Keratinocyte (primary cell): Measurements from ENCODE around the gene KIF17. TPM values are rescaled to one million over a fixed set of nuclear protein-coding genes. Genes with fewer than 3 reads are reported as not detected.

Source experiments
- DNase-seq: peaks from one replicate; pipeline ENCODE4 v3.0.0-alpha.2; 2011; ENCODE audit warnings: low read depth, missing footprints, low spot score
- FAIRE-seq: peaks from 2 replicates; lab custom pipeline; 2011; peaks lifted over from hg19 to GRCh38; lab: Jason Lieb, UNC
- H2AFZ ChIP-seq: 2 replicates; pipeline ENCODE4 v1.6.0; 2012; ENCODE audit warnings: low read length, control low read depth, inconsistent platforms; ENCODE audit not compliant: control insufficient read depth
- H3K27ac ChIP-seq: 2 replicates; pipeline ENCODE4 v1.5.1; 2011; ENCODE audit warnings: low read length; ENCODE audit not compliant: control insufficient read depth, insufficient read depth
- H3K27me3 ChIP-seq: 3 replicates; pipeline ENCODE4 v1.6.0; 2011; ENCODE audit warnings: low read length; ENCODE audit not compliant: control insufficient read depth, insufficient read depth; ENCODE audit errors: extremely low read depth
- H3K36me3 ChIP-seq, 2 experiments: 2 replicates in 1 of 2; 3 replicates in 1 of 2; pipeline ENCODE4 v1.5.1; 2011; ENCODE audit warnings: low read length in 2 of 2, mild to moderate bottlenecking in 1 of 2; ENCODE audit not compliant: control insufficient read depth in 2 of 2, insufficient read depth in 2 of 2; ENCODE audit errors: extremely low read depth in 1 of 2
- H3K4me1 ChIP-seq: 3 replicates; pipeline ENCODE4 v1.5.1; 2011; ENCODE audit warnings: low read length; ENCODE audit not compliant: control insufficient read depth, insufficient read depth; ENCODE audit errors: extremely low read depth
- H3K4me2 ChIP-seq: 3 replicates; pipeline ENCODE4 v1.6.0; 2011; ENCODE audit warnings: low read depth, low read length; ENCODE audit not compliant: control insufficient read depth, insufficient read depth; ENCODE audit errors: extremely low read depth
- H3K4me3 ChIP-seq, 3 experiments: fragments of 200-600 bp in 1 of 3; sonication (generic) in 1 of 3; 2 replicates in 2 of 3; 3 replicates in 1 of 3; pipeline ENCODE4 v1.5.1; 2011 to 2016; ENCODE audit warnings: low read length in 3 of 3, mild to moderate bottlenecking in 3 of 3, control low read depth in 2 of 3, inconsistent platforms in 1 of 3, low read depth in 1 of 3, mixed read lengths in 1 of 3, mixed run types in 1 of 3, moderate library complexity in 1 of 3; ENCODE audit not compliant: control insufficient read depth in 2 of 3, insufficient read depth in 2 of 3; ENCODE audit errors: extremely low read depth in 1 of 3
- H3K79me2 ChIP-seq: 2 replicates; pipeline ENCODE4 v1.6.0; 2012; ENCODE audit warnings: low read length; ENCODE audit not compliant: control insufficient read depth, insufficient read depth
- H3K9ac ChIP-seq: 3 replicates; pipeline ENCODE4 v1.6.0; 2011; ENCODE audit warnings: low read length; ENCODE audit not compliant: control insufficient read depth, insufficient read depth; ENCODE audit errors: extremely low read depth
- H3K9me1 ChIP-seq: 3 replicates; pipeline ENCODE4 v1.6.0; 2011; ENCODE audit warnings: low read length; ENCODE audit not compliant: control insufficient read depth, insufficient read depth; ENCODE audit errors: extremely low read depth
- H3K9me3 ChIP-seq: 2 replicates; pipeline ENCODE4 v1.5.1; 2012; ENCODE audit warnings: low read depth, low read length; ENCODE audit not compliant: control insufficient read depth
- H4K20me1 ChIP-seq: 3 replicates; pipeline ENCODE4 v1.6.0; 2011; ENCODE audit warnings: low read length; ENCODE audit not compliant: control insufficient read depth, insufficient read depth; ENCODE audit errors: extremely low read depth
- EZH2 ChIP-seq: IDR thresholded peaks from one replicate; pipeline ENCODE4 v1.6.1; 2012; ENCODE audit warnings: inconsistent platforms, mild to moderate bottlenecking, low read length, moderate library complexity
- dilution Hi-C: fragments of 300-500 bp; cut with MboI; formaldehyde crosslinking; loops from one replicate; pipeline ENCODE4 v1.7.0; 2020; ENCODE audit warnings: low sequenced_read_pairs; ENCODE audit not compliant: extremely low pct_ligation_motif_present
- polyA plus RNA-seq, 5 experiments: library from polyadenylated mRNA; depleted of rRNA in 3 of 5; stranded (reverse) in 3 of 5; stranded (forward) in 1 of 5; unstranded in 1 of 5; fragments of >200 nt; gene quantifications; 1 replicate in 1 of 5; 2 replicates in 3 of 5; 3 replicates in 1 of 5; pipeline versions ENCODE4 v1.2.1 to v1.2.3, GENCODE V29; 2011 to 2012; ENCODE audit warnings: missing spikeins in 2 of 5, low read depth in 1 of 5, low replicate concordance in 1 of 5
- TF ChIP-seq, protein P1 (sequence below), 3 experiments: IDR thresholded peaks in 1 of 3; conservative IDR thresholded peaks in 1 of 3; optimal IDR thresholded peaks in 1 of 3; 2 replicates in 2 of 3; 3 replicates in 1 of 3; pipeline versions ENCODE3 to v1.5.1; 2011; ENCODE audit warnings: low read length in 3 of 3, mild to moderate bottlenecking in 3 of 3, moderate library complexity in 2 of 3, control low read depth in 1 of 3, inconsistent platforms in 1 of 3; ENCODE audit not compliant: insufficient read depth in 2 of 3; ENCODE audit errors: extremely low read depth in 1 of 3

KIF17 gene
- polyA plus RNA-seq, 1 donor (not counting 4 experiments of a cell fraction or from before 2014, with no cell fraction given): 0.90 TPM

DNA sequence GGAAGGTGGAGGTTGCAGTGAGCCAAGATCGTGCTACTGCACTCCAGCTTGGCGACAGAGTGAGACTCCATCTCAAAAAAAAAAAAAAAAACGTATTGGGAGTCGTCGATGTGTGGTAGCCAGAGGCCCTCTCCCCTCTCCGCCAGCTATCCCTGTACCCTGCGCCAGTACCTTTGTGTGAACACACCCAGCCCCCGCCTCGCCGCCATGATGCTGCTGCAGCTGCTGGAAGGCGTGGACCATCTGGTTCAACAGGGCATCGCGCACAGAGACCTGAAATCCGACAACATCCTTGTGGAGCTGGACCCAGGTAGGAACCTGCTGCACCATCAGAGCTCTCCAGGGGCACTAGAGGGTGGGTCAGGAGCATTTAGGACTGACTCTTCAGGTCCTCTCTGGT, 72.4 kb downstream of the KIF17 start:
- DNase-seq (no peak), FAIRE-seq (no peak)
- Histone ChIP-seq H3K9ac (no peak overlapping the region), H4K20me1 (no peaks in the 10 kb centered on the region), H3K27ac (no peak overlapping the region), H3K4me3 (no peak overlapping the region), H3K27me3 (no peaks in the 10 kb centered on the region), H2AFZ (no peak overlapping the region), H3K4me1 (no peaks in the 10 kb centered on the region), H3K4me2 (no peak overlapping the region), H3K36me3 (peaks cover 32 to 42% of the 10 kb centered on the region in 2 experiments), H3K9me1 (no peaks in the 10 kb centered on the region), H3K79me2 (no peaks in the 10 kb centered on the region), H3K9me3 (no peaks in the 10 kb centered on the region)
- dilution Hi-C loops: no loop called here
- TF ChIP-seq, protein P1, sequence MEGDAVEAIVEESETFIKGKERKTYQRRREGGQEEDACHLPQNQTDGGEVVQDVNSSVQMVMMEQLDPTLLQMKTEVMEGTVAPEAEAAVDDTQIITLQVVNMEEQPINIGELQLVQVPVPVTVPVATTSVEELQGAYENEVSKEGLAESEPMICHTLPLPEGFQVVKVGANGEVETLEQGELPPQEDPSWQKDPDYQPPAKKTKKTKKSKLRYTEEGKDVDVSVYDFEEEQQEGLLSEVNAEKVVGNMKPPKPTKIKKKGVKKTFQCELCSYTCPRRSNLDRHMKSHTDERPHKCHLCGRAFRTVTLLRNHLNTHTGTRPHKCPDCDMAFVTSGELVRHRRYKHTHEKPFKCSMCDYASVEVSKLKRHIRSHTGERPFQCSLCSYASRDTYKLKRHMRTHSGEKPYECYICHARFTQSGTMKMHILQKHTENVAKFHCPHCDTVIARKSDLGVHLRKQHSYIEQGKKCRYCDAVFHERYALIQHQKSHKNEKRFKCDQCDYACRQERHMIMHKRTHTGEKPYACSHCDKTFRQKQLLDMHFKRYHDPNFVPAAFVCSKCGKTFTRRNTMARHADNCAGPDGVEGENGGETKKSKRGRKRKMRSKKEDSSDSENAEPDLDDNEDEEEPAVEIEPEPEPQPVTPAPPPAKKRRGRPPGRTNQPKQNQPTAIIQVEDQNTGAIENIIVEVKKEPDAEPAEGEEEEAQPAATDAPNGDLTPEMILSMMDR (optimal IDR thresholded peaks at IDR 0.05 in 1 of 3, IDR thresholded peaks at IDR 0.05 in 1 of 3, conservative IDR thresholded peaks at IDR 0.05 in 1 of 3; ENCODE audit: extremely low read depth in 1 of 3, insufficient read depth in 2 of 3, low read length in 3 of 3): no peak
- no peak for TF ChIP-seq EZH2

- Histone ChIP-seq H3K4me3 (no peak overlapping the region), H3K4me2 (no peak overlapping the region), H3K79me2 (no peaks in the 10 kb centered on the region), H2AFZ (no peak overlapping the region), H3K4me1 (no peaks in the 10 kb centered on the region), H3K27ac (no peak overlapping the region), H3K9me1 (no peaks in the 10 kb centered on the region), H3K36me3 (peaks cover 29 to 36% of the 10 kb centered on the region in 2 experiments), H3K9ac (no peak overlapping the region), H3K9me3 (no peaks in the 10 kb centered on the region), H3K27me3 (no peaks in the 10 kb centered on the region), H4K20me1 (no peaks in the 10 kb centered on the region)
- dilution Hi-C loops: no loop called here
- TF ChIP-seq, protein P1 (optimal IDR thresholded peaks at IDR 0.05 in 1 of 3, IDR thresholded peaks at IDR 0.05 in 1 of 3, conservative IDR thresholded peaks at IDR 0.05 in 1 of 3; ENCODE audit: extremely low read depth in 1 of 3, insufficient read depth in 2 of 3, low read length in 3 of 3): no peak
- TF ChIP-seq EZH2: no peak
- no peak for FAIRE-seq
- no peak for DNase-seq
Observed at GRCh38 chr1:20644416-20644815, 73.4 kb downstream of the KIF17 start.
